SU-DHL-6 (cell line): ENCODE measurements around the gene TAS2R38.

Experiments
- EZH2phosphoT487 ChIP-seq: fragments of 200-600 bp; sonication (generic), shearing (Covaris generic); conservative IDR thresholded peaks from 2 replicates; pipeline ENCODE4 v1.6.1; 2018; ENCODE audit warnings: mild to moderate bottlenecking, antibody characterized with exemption, low read length, moderate library complexity, mixed read lengths
- TF ChIP-seq, protein P1 (sequence below): fragments of 200-600 bp; sonication (generic); IDR thresholded peaks from one replicate; pipeline ENCODE4 v1.5.1; 2017; ENCODE audit warnings: antibody characterized with exemption, mild to moderate bottlenecking, low read length, moderate library complexity; ENCODE audit not compliant: insufficient read depth, poor library complexity, severe bottlenecking

DNA sequence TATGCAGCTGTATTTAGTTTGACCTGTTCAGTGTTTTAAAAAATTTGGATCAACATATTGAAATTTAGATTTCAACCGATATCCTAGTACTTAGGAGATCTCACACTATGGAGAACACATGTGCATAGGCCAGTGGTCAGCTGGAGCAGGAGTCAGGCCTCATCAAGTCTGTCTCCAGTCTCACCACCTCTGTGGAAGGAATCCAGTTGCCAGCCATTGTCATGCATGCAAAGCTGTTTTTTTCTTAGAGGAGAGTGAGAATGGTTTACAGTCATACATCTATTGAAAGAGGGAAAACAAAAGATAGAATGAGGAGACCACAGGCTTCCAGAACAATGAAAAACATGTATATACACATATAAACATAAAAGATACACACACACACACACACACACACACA, 19.2 kb downstream of the TAS2R38 start:
- TF ChIP-seq, protein P1, sequence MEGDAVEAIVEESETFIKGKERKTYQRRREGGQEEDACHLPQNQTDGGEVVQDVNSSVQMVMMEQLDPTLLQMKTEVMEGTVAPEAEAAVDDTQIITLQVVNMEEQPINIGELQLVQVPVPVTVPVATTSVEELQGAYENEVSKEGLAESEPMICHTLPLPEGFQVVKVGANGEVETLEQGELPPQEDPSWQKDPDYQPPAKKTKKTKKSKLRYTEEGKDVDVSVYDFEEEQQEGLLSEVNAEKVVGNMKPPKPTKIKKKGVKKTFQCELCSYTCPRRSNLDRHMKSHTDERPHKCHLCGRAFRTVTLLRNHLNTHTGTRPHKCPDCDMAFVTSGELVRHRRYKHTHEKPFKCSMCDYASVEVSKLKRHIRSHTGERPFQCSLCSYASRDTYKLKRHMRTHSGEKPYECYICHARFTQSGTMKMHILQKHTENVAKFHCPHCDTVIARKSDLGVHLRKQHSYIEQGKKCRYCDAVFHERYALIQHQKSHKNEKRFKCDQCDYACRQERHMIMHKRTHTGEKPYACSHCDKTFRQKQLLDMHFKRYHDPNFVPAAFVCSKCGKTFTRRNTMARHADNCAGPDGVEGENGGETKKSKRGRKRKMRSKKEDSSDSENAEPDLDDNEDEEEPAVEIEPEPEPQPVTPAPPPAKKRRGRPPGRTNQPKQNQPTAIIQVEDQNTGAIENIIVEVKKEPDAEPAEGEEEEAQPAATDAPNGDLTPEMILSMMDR: no peak
- no peak for TF ChIP-seq EZH2phosphoT487
